ENCODE measurements around the gene BAZ2A. TPM values are rescaled to one million over a fixed set of nuclear protein-coding genes. Genes with fewer than 3 reads are reported as not detected.
A peak's percentile ranks its signal among the peaks of the same experiment; 100 is the strongest.
"Not testable (repeated sequence)": the region's sequence is repeated elsewhere in the genome, so short reads cannot be mapped to it uniquely, and the experiment has no call there.

BAZ2A gene
- 41.9 TPM for polyA plus RNA-seq (ENCODE audit: insufficient read length)

DNA sequence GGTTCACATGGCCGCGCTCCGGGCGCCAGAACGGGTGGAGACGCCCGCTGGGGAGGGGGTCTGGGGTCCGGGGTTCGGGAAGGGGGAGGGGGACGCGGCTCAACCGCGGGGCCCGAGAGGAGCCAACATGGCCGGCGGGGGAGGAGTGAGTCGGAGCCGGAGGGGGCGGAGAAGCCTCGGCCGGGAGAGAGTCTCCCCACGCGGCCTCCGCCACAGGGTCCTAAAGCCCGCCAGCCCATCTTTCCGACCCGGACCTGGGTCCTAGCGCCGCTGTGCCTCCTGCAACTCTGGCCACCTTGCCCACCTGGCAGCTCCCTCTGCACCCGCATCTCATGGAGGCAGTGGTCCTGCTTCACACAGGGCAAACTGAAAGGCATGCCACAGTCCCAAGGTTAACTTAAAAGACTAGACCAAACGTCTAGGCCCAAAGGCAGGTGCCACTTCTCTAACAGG lies at the start of gene BAZ2A:
Gene BAZ2A (minus strand): TSS at position 147 of the 453 bp plus-strand sequence. CDS start 12,796 bp downstream, outside the sequence.
- DNase-seq: peak; percentile 92

DNA sequence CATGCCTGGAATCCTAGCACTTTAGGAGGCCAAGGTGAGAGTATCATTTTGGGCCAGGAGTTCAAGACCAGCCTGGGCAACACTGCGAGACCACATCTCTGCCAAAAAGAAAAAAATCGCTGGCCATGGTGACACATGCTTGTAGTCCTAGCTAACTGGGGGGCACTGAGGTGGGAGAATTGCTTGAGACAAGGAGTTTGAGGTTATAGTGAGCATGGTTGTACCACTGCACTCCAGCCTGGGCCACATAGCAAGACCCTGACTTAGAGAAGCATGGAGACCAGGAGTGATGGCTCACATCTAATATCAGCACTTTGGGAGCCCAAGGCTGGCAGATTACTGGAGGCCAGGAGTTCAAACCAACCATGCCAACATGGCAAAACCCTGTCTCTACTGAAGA lies 48.7 kb upstream of the BAZ2A start:
- no peak for DNase-seq

DNA sequence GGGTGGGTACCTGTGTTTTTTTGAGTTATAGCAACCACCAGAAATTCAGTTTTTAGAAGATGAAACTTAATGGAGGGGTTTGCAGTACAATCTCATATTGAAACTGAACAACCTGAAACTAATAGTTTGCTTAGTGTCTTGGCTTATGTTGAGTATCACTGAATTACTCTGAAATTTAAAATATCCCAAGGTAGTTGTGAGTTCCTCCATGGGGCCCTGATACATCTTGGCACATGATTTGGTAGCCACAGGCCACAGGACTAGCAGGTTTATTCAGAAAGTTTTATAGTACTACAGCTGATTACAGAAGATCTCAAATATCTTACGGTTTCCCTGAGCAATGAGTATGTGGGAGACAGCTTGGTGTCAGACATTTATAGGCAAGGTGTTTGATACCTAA lies 47.6 kb upstream of the BAZ2A start:
- DNase-seq: no peak

DNA sequence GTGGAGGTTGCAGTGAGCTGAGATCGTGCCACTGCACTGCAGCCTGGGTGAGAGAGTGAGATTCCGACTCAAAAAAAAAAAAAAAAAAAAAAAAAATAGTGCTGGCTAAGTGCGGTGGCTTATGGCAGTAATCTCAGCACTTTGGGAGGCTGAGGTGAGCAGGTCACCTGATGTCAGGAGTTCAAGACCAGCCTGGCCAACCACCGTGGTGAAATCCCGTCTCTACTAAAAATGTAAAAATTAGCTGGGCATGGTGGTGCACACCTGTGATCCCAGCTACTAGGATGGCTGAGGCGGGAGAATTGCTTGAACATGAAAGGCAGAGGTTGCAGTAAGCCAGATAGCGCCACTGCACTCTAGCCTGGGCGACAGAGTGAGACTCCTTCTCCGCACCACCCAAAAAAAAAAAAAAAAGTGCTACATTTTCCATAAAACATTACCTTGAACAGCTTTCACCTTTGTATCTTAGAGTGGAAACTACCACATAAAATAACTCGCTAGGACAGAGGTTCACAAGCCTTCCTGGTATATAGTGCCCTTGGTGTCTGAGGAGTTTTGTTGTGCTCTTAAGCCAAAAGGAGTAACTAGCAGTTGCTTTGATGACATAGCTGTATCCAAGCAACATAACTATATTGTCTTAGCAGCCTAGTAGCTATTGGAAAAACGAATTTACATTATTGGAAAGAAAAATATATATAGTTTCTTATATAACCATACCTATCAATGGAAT lies 46.9 kb upstream of the BAZ2A start:
- DNase-seq: no peak

DNA sequence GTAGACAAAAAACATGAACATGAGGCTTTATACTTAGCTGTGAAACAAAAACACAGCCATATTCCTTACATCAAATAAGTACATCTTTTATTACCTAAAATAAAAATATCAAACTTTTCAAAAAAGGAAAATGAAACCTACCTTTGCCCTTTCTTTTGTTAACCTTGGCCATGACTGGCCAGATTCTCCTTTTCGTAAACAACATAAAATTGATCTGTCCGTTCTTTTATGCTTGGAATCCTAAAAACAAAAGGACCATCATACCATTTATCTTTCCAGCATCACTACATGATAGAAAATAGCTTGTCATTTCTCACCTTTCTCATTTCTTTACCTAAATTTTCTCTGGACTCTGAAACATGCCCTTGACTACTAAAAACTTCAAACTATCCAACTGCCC lies 41.5 kb upstream of the BAZ2A start:
- no peak for DNase-seq

DNA sequence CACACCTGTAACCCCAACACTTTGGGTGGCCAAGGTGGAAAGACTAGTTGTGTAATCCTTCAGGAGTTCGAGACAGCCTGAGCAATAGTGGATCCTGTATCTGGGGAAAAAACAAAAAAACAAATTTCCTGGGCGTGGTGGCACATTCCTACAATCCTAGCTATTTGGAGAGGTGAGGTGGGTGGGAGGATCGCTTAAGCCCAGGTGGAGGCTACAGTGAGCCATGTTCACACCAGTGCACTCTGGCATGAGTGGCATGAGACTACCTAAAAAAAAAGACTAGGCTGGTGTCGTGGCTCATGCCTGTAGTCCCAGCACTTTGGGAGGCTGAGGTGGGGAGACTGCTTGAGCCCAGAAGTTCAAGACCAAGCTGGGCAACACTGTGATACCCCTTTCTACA lies 40.7 kb upstream of the BAZ2A start:
- DNase-seq: no peak

DNA sequence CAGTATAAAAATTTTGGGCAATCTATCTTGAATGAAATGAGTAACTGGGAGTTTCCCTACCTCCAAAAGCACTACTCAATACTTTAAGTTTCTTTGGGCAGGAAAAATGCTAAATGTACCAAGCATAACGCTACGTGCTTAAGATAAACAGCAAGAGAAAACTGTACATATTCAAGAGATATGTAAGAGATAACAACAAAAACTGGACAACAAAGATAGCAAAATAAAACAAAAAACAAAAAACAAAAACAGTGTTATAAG lies 38.0 kb upstream of the BAZ2A start:
- DNase-seq: no peak

DNA sequence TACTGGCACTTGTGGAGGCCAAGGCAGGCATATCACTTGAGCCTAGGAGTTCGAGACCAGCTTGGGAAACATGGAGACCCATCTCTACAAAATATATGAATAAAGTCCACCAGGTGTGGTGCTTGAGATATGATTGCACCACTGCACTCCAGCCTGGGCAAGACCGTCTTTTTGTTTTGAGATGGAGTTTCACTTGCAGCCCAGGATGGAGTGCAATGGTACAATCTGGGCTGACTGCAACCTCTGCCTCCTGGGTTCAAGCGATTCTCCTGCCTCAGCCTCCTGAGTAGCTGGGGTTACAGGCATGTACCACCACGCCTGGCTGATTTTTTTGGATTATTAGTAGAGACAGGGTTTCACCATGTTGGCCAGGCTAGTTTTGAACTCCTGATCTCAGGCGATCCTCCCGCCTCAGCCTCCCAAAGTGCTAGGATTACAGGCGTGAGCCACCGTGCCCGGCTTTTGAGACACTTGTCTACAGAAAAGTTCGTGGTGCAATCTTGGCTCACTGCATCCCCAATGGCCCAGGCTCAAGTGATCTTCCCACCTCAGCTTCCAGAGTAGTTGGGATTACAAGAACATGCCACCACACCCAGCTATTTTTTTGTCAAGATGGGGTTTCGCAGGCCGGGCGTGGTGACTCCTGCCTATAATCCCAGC lies 32.0 kb upstream of the BAZ2A start:
- DNase-seq: no peak

DNA sequence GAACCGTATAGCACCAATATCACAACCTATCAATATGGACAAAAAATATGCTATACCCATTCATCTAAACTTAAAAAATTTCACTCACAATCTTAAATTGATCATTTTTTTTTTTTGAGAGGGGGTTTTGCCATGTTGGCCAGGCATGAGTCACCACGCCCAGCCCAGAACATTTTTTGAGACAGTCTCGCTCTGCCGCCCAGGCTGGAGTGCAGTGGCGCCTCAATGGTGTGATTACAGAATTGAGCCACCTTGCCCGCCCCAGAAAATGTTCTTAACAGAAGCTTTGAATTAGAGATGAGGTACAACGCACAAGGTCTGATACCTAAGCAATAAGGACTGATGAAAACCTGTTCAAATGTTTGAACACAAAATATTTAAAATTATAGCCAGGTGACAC lies 31.4 kb upstream of the BAZ2A start:
- DNase-seq: no peak

DNA sequence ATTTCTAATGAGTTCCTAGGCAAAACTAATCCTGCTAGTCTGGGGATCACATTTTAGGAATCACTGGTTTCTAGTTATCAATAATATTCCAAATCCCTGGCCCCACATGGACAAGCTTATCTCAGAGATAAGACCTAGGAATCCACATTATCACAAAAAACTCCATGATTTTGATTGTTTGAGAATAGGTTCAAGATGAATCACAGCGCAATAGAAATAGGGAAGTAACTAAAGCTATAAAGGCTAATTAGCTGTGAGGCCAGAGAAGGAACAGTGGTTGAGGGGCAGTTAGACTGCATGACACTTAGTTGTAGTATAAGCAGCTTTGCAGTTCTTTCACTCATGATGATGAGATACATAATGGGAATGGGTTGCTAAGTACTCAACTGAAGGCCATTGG lies 28.8 kb upstream of the BAZ2A start:
- DNase-seq: no peak

DNA sequence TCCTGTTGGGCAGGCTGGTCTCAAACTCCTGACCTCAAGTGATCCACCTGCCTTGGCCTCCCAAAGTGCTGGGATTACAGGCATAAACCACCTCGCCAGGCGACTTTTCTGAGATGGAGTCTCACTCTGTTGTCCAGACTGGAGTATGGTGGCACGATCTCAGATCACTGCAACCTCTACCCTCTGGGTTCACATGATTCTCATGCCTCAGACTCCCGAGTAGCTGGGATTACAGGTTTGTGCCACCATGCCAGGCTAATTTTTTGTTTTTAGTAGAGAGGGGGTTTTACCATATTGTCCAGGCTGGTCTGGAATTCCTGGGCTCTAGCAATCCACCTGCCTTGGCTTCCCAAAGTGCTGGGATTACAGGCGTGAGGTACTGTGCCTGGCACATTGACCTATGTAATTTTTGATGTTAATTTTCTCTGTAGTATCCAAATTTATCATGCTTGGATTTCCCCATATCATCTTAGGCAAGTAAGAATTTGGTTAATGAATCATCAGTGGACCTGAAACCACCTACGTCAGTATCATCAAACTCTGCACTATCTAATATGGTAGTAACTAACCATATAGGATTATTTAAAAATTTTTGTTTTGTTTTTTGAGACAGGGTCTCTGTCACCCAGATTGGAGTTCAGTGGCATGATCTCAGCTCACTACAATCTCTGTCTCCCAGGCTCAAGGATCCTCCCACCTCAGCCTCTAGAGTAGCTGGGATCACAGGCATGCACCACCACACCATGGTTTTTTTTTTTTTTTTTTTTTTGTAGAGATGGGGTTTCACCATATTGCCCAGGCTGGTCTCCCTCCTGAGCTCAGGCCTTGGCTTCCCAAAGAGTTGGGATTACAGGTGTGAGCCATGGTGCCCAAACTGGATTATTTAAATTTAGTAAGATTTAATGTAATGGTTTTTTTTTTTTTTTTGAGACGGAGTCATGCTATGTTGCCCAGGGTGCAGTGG lies 27.6 kb upstream of the BAZ2A start:
- DNase-seq: no peak

DNA sequence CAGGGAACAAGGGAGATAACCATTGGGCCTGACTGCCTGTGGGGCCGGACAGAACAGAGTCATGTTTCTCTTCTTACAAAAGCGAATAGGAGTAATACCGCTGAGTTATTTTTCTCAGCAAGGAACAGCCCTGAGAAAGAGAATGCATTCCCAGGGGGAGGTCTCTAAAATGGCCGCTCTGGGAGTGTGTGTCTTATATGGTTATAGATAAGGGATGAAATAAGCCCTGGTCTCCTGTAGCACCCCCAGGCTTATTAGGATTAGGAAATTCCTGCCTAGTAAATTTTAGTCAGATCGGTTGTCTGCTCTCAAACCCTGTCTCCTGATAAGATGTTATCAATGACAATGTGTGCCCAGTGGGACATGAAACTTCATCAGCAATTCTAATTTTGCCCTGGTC lies 23.7 kb upstream of the BAZ2A start:
- DNase-seq: not testable (repeated sequence)

DNA sequence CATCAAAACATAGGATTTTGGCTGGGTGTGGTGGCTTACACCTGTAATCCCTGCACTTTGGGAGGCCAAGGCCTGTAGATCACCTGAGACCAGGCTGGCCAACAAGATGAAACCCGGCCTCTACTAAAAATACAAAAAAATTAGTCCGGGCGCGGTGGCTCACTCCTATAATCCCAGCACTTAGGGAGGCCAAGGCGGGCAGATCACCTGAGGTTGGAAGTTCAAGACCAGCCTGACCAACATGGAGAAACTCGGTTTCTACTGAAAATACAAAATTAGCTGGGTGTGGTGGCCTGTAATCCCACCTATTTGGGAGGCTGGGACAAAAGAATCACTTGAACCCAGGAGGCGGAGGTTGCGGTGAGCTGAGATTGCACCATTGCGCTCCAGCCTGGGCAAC lies 17.9 kb upstream of the BAZ2A start:
- not testable (repeated sequence) for DNase-seq

DNA sequence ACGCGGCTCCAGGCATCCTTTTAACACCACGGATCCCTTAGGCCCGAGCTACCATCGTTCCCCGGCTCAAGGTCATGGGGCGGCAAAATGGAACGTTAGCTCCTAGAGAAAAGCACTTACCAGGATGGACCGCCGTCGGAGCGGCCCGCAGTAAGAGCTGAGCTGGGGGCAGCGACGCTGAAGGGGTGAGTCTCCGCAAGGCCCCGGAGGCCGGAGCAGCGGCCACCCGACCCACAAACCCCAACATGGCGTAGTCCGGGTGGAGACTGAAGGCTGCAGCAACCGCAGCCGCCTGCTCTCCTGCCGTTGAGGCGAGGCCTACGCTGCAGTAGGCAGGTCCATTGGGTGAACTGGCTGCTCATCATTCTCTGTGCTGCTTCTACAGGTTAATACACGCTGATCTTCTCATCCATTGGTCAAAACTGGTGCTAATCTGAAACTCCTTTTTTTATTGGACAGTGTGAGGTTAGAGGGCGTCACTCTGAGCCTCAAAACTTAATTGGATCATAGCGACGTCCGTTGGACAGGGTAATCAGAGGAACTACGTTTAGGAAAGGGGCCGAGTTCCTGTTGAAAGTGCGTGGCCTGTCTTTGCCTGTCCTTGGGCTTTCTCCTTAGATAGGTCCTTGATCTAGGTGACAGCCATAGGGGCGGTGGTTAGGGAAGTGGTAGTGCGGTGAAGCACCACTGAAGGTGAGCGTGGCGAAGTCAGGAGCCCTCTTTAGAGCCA lies 15.8 kb upstream of the BAZ2A start, which contains the start of gene ATP5F1B:
Gene ATP5F1B (minus strand): TSS at position 268 of the 730 bp plus-strand sequence. CDS start 21 bp downstream, at position 247.
- DNase-seq: peak; percentile 98

DNA sequence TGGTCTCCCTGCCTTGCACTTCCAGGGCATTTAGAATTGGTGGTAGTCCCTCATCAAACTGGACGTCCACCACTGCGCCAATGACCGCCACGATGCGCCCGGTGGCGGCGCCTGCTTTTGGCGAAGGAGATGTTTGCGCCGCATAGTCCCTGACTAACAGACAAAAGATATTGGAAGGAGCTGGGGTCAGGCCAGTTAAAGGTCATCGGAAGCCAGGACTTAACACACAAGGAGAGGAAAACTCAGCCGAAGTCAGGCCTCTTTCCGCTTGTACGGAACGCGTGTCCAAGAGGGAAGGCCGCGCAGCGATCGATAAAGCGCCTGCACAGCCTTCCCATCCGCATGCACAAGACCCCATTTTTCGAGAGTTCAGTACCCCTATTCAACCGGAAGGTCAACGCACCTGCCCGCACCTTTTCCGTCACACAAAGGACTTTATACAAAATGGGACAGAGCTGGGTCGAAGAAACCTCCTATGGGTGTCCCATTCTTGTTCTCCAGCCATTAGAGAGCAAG lies 15.1 kb upstream of the BAZ2A start:
- DNase-seq: no peak

DNA sequence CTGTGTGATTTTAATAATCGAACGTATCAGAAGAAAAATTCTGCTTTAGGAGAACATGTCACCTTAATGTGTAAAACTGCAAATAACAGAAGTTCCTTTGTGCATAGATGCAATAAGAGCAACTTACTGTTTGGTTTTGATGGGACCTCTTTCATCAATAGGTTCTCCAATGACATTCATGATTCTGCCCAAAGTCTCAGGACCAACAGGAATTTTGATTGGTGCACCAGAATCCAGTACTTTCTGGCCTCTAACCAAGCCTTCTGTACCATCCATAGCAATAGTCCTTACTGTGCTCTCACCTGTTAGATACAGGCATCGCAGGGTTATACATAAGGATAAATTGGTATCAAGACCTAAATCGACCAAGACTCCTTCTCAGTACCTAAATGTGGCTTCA lies 14.5 kb upstream of the BAZ2A start:
- DNase-seq: no peak

DNA sequence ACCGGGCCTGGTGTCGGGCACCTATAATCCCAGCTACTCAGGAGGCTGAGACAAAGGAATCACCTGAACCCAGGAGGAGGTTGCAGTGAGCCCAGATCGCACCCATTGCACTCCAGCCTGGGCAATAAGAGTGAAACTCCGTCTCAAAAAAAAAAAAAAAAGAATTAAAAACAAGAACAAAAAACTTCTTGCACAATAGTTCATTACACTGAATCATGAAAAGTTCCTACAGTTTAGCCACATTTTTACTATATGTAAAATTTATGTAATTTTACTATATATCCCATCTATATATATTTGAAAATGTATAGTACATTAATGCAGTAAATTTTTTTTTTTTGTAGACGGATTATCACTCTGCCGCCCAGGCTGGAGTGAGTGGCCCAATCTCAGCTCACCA lies 11.1 kb upstream of the BAZ2A start:
- no peak for DNase-seq

DNA sequence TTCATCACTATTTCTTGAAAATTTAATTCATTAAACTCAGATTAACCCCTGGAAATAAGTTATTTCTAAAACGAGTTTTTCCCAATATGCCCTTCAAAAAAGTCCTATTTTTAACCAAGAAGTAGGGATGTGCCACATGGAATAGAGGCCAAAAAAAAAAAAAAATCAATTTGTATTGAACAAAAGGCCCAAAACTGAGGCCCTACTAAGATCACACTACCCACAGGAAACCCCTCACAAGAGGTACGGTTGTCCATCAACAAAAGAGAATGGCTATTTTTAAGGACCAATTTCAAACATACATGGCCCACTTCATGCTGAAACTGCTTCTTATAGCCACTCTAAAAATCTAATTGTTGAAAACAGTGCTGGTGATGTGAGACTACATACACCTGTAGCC lies 7.5 kb upstream of the BAZ2A start:
- DNase-seq: no peak

DNA sequence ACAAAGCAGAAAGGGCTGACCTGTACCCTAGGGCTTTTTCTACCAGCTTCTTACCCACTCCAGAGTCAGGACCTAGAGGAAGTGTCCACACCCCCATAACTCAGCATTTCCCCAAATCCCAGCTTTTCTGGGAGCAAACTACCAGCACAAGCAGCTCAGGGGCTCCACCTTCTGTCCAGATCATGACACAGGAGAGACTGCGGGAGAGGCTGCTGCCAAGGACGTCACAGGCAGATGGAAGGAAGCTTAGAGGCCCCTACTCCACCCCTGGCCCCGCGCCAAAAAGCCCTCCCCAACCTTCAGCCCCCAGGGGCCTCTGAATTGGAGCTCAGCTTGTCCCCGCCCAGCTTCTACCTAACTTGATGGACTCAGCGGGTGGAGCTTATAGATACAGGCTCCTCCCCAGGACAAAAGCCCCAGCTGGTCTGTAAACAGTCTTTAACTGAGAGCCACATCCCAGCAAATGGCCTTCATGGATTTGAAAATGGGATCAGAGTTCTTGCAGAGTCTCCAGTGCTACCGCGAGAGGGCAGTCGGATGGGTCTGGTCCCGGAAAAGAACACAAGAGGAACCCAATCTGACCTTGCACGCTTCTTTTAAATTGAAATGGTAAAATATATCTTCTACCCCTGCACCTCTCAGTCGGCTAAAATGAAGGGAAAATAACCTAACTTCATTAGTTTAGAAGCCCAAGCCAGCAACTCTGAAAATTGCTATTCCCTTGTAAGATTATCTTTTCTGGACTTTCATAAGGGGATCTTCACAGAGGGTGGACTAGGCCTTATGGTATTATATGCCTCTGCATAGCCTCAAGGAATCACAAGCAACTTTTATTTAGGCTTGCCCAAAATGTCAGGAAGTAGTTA lies 6.8 kb upstream of the BAZ2A start:
- DNase-seq: peak; percentile 99

DNA sequence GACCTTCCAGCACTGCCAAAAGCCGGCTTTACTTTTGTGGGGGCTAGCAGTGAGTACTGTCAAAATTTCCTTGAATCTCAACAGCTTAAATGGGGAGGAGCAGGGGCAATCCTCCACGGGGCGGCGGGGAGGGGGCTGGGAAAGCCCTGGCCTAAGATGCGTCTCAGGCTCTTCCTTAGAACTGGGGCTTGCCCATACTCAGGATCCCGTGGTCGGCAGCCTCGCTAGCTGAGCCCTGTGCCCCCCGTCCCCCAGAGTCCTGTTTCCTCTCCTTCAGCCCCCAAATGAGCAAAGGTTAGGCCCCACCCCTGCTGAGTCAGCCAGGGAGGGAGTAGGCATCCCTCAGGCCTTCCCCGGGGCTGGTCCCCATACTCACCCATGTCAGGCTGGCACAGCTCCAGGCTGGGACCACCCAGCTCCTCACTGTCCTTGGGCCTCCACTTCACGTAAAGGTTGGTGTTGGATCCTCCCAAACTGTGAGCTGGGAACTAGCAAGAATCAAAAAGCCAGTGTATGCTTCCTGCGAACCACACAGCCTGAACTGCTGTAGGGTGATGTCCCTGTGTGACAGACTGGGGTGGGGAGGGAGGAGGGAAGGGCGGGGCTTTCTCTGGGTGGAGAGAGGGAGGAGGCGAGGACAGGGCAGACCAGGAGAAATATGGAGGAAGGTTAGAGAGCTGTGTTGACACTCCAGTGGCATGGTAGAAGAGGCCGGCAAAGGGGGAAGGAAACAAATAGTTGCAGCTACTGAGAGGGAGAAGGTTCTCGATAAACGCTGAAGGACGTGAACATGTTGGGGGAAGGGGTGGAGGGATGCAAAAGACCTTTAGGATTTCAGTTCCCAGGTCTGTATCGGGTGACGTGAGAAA lies 5.9 kb upstream of the BAZ2A start:
- peak; percentile 89 for DNase-seq
